ENCODE results near the gene NFIA.

Gene NFIA

GRCh38 chr1:61287014-61287413, 204.7 kb downstream of the NFIA start:
- Histone ChIP-seq H3K27ac (peak overlapping the region in 1 of 2 donors; percentile 71), H3K4me3 (no peak overlapping the region)
- DNase-seq (ENCODE audit: low spot score): no peak
- TF ChIP-seq CTCF (IDR thresholded peaks at IDR 0.05): no peak

- H3K27ac ChIP-seq: peak overlapping the region in 1 of 2 donors; percentile 71
- TF ChIP-seq CTCF (IDR thresholded peaks at IDR 0.05): no peak
- no peak for DNase-seq (ENCODE audit: low spot score)
These were observed 205.4 kb downstream of the NFIA start for GRCh38 chr1:61287734-61288133.

DNA sequence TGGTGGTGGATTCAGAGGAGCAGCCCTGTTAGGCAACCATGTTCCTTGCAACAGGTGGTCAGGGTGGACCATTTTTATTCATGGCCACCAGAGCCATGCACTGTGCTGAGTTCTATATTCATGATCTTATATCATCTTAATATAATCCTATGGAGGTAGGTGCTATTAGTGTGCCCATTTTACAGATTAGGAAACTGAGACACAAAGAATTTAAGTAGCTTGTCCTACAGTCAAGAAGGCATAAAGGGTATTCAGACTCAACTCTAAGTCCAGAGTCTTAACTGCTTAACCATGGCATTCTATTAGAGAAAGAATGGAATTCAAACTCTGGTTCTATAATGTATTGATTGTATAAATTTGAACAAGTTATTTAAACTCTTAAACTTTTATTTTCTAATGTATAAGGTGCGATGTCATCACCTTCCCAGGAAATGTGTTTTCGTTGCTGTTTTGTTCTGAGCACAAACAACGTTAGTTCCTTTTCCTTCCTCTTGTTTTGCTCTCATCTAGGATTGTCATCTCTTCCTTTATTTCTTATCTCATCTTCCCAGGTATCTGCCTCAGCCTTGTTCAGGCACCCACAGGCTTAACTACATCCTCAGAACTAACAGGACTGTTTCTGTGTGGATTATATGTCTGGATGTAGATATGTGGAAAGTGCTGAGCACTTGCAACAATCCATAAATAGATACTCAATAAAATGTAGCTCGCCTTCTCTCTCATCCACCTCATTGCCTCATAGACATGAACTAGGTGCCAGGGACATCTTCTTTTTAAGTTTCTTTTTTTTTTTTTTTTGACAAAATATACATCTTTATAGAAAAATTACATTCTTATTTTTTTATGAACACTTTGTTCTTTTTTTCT, 207.1 kb downstream of the NFIA start:
- no peak overlapping the region for H3K27ac ChIP-seq
- H3K4me3 ChIP-seq: no peak overlapping the region
- no peak for DNase-seq (ENCODE audit: low spot score)
- no peak for TF ChIP-seq CTCF (IDR thresholded peaks at IDR 0.05)

More at GRCh38 chr1:61287734-61288133, 205.4 kb downstream of the NFIA start:
- H3K4me3 ChIP-seq: no peak overlapping the region

- DNase-seq (ENCODE audit: low spot score): no peak
- H3K27ac ChIP-seq: no peak overlapping the region
- no peak overlapping the region for H3K4me3 ChIP-seq
- no peak for TF ChIP-seq CTCF (IDR thresholded peaks at IDR 0.05)
These were observed 208.2 kb downstream of the NFIA start for GRCh38 chr1:61290525-61290924.

GRCh38 chr1:61293197-61293596, 210.8 kb downstream of the NFIA start:
- Histone ChIP-seq H3K4me3 (no peak overlapping the region), H3K27ac (peak overlapping the region in 1 of 2 donors; percentile 62)
- no peak for DNase-seq (ENCODE audit: low spot score)
- TF ChIP-seq CTCF (IDR thresholded peaks at IDR 0.05): no peak

GRCh38 chr1:61293986-61294504, 211.7 kb downstream of the NFIA start:
- no peak for TF ChIP-seq CTCF (IDR thresholded peaks at IDR 0.05)
- peak overlapping the region in 1 of 2 donors; percentile 62 for H3K27ac ChIP-seq
- no peak overlapping the region for H3K4me3 ChIP-seq
- DNase-seq (ENCODE audit: low spot score): no peak

DNA sequence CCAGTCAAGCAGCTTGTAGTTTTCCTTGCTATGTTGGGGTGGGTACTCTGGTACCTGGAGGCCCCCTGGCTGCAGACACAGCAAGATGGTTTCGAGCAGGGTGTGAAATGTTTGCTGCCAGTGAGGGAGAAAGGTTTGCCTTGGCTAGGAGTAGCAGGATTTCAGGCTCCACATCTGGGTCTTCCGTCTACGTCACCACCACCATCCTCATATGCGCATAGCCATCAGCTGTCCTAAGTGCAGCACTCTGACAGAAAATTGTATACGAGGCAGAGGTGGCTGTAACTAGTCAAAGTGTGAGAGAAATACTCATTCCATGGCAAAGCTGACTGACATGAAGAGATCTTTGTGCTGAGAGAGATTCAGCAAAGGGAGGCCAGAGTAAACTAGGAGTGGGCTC, 212.6 kb downstream of the NFIA start:
- Histone ChIP-seq H3K4me3 (no peak overlapping the region), H3K27ac (no peak overlapping the region)
- no peak for DNase-seq (ENCODE audit: low spot score)
- TF ChIP-seq CTCF (IDR thresholded peaks at IDR 0.05): no peak

Measured in coronary artery (tissue), 2 donors.